K562 (cell line): ENCODE data around the gene VENTX. TPM values are rescaled to one million over a fixed set of nuclear protein-coding genes. Genes with fewer than 3 reads are reported as not detected.

ENCODE experiments used
- ATAC-seq: fragments of 200-7000 bp; cut with Tn5 transposase; 3 replicates; pipeline ENCODE4 v1.9.1; 2020; ENCODE audit warnings: moderate library complexity
- BruUV-seq: library from RNA; stranded (reverse); fragments of 400-500 nt; replicated peaks from 2 replicates; lab custom pipeline; 2021; lab: Mats Ljungman, UMichigan
- CTCF ChIA-PET: fragments of 300-600 bp; formaldehyde crosslinking; extraction: SDS; loops from one replicate; lab custom pipeline; 2021; ENCODE audit warnings: low intra/inter-chr PET ratio; lab: Yijun Ruan, JAX
- POLR2A ChIA-PET: fragments of 300-600, 350-650 bp; sonication (Branson Sonifier 250); formaldehyde crosslinking; extraction: SDS; loops from one replicate; lab custom pipeline; 2021; ENCODE audit warnings: antibody characterized with exemption, inconsistent platforms; lab: Yijun Ruan, JAX
- DNase-seq, 4 experiments: peaks; one replicate each; pipeline versions ENCODE4 v3.0.0 to v3.0.0-alpha.2; 2011 to 2018; ENCODE audit warnings: low spot score in 3 of 4, mixed read lengths in 3 of 4; ENCODE audit errors: extremely low read depth in 1 of 4
- FAIRE-seq: peaks from 2 replicates; lab custom pipeline; 2011; peaks lifted over from hg19 to GRCh38; lab: Jason Lieb, UNC
- H2AFZ ChIP-seq: 2 replicates; pipeline ENCODE4 v1.6.0; 2011; ENCODE audit warnings: low read depth, low read length, control low read depth, inconsistent platforms
- H3K27ac ChIP-seq: fragments of 200-600 bp; 3 replicates; pipeline ENCODE4 v1.8.0; 2011; ENCODE audit warnings: low read depth, mild to moderate bottlenecking, control low read depth, inconsistent platforms, low read length, moderate library complexity, mixed read lengths; ENCODE audit errors: extremely low read depth
- H3K27me3 ChIP-seq, 2 experiments: fragments of 300-600 bp in 1 of 2; 2 replicates in 1 of 2; 3 replicates in 1 of 2; pipeline versions ENCODE4 v1.6.0 to v1.8.0; 2011; ENCODE audit warnings: inconsistent platforms in 2 of 2, low read length in 2 of 2, mild to moderate bottlenecking in 1 of 2, mixed read lengths in 1 of 2, moderate library complexity in 1 of 2; ENCODE audit not compliant: control insufficient read depth in 2 of 2, insufficient read depth in 2 of 2
- H3K36me3 ChIP-seq: fragments of 300-600 bp; 3 replicates; pipeline ENCODE4 v1.8.0; 2011; ENCODE audit warnings: mild to moderate bottlenecking, low read length, inconsistent platforms; ENCODE audit not compliant: control insufficient read depth, insufficient read depth
- H3K4me1 ChIP-seq, 2 experiments: fragments of 200-600 bp in 1 of 2; replicated peaks in 1 of 2; 2 replicates in 1 of 2; 3 replicates in 1 of 2; pipeline versions ENCODE4 v1.5.1 to v1.8.0; 2011; ENCODE audit warnings: inconsistent platforms in 2 of 2, low read length in 2 of 2, mild to moderate bottlenecking in 1 of 2, mixed read lengths in 1 of 2, moderate library complexity in 1 of 2; ENCODE audit not compliant: control insufficient read depth in 2 of 2, insufficient read depth in 2 of 2
- H3K4me2 ChIP-seq: 2 replicates; pipeline ENCODE4 v1.6.1; 2011; ENCODE audit warnings: low read length, control low read depth, inconsistent platforms, mixed read lengths; ENCODE audit not compliant: insufficient read depth
- H3K4me3 ChIP-seq: fragments of 200-600 bp; sonication (generic), shearing (Covaris generic); 2 replicates; pipeline ENCODE4 v1.5.1; 2016; ENCODE audit warnings: control low read depth, inconsistent platforms
- H3K79me2 ChIP-seq: fragments of 200-600 bp; 3 replicates; pipeline ENCODE4 v1.8.0; 2011; ENCODE audit warnings: low read length, inconsistent platforms; ENCODE audit not compliant: control insufficient read depth, insufficient read depth
- H3K9ac ChIP-seq, 2 experiments: 2 replicates each; pipeline versions ENCODE4 v1.6.0 to v1.6.1; 2011; ENCODE audit warnings: low read depth in 2 of 2, low read length in 2 of 2, control low read depth in 1 of 2, inconsistent platforms in 1 of 2, mild to moderate bottlenecking in 1 of 2, mixed read lengths in 1 of 2; ENCODE audit not compliant: insufficient read depth in 1 of 2
- H3K9me1 ChIP-seq: one replicate; pipeline ENCODE4 v1.6.0; 2011; ENCODE audit warnings: inconsistent platforms, mild to moderate bottlenecking, low read length, moderate library complexity; ENCODE audit not compliant: control insufficient read depth, insufficient read depth
- H3K9me3 ChIP-seq: replicated peaks from 2 replicates; pipeline ENCODE4 v1.5.1; 2011; ENCODE audit warnings: low read depth, low read length, inconsistent platforms; ENCODE audit not compliant: control insufficient read depth, insufficient read depth
- H4K20me1 ChIP-seq: replicated peaks from 2 replicates; pipeline ENCODE4 v1.6.1; 2011; ENCODE audit warnings: low read length, inconsistent platforms, mixed read lengths; ENCODE audit not compliant: control insufficient read depth, insufficient read depth
- ARID2 ChIP-seq: fragments of 450-650 bp; IDR thresholded peaks from 2 replicates; pipeline ENCODE4 v1.6.1; 2017; ENCODE audit warnings: antibody characterized with exemption, mild to moderate bottlenecking
- ATF7 ChIP-seq: fragments of 450-650 bp; IDR thresholded peaks from 2 replicates; pipeline ENCODE4 v1.7.1; 2014; ENCODE audit warnings: mild to moderate bottlenecking, moderate library complexity
- GABPB2 ChIP-seq: fragments of 250-450 bp; sonication (Bioruptor Pico); conservative IDR thresholded peaks from 2 replicates; pipeline ENCODE4 v1.5.1; 2021; ENCODE audit warnings: mild to moderate bottlenecking
- GTF2F1 ChIP-seq: IDR thresholded peaks from 2 replicates; pipeline ENCODE4 v1.6.1; 2011; ENCODE audit warnings: low read depth, low read length, improper control_type of control experiment
- HDGF ChIP-seq: fragments of 450-650 bp; IDR thresholded peaks from 2 replicates; pipeline ENCODE4 v1.6.1; 2016
- PTTG1 ChIP-seq: fragments of 450-650 bp; IDR thresholded peaks from 2 replicates; pipeline ENCODE4 v1.6.1; 2016; ENCODE audit warnings: low read depth, mild to moderate bottlenecking, missing genetic modification characterization, missing compliant biosample characterization
- SRSF3 ChIP-seq: fragments of 200-400 bp; formaldehyde crosslinking; IDR thresholded peaks from 2 replicates; pipeline ENCODE4 v1.6.1; 2016; ENCODE audit warnings: mild to moderate bottlenecking, low read length, moderate library complexity; ENCODE audit not compliant: insufficient read depth
- TCF3 ChIP-seq: sonication (generic); formaldehyde crosslinking; IDR thresholded peaks from 2 replicates; pipeline ENCODE4 v1.4.0; 2020; ENCODE audit warnings: mild to moderate bottlenecking, missing genetic modification reagents
- ZBTB1 ChIP-seq: sonication (generic); formaldehyde crosslinking; IDR thresholded peaks from 2 replicates; pipeline ENCODE4 v1.8.1; 2023; ENCODE audit warnings: missing genetic modification reagents, low read depth, mild to moderate bottlenecking, borderline replicate concordance
- ZNF224 ChIP-seq: sonication (generic); formaldehyde crosslinking; IDR thresholded peaks from 2 replicates; pipeline ENCODE4 v1.8.0; 2022; ENCODE audit warnings: mild to moderate bottlenecking, missing genetic modification reagents
- ZNF444 ChIP-seq: fragments of 250-450 bp; sonication (Bioruptor Pico); IDR thresholded peaks from 2 replicates; pipeline ENCODE4 v1.4.0; 2020; ENCODE audit warnings: mild to moderate bottlenecking, moderate library complexity
- ZNF764 ChIP-seq: fragments of 250-450 bp; sonication (Bioruptor Pico); IDR thresholded peaks from 2 replicates; pipeline ENCODE4 v1.4.0; 2020; ENCODE audit warnings: low read depth, mild to moderate bottlenecking, moderate library complexity
- WGBS: fragments of 100-300 bp; shearing (Covaris generic); methylation state at CpG from one replicate; pipeline ENCODE4 v1.1.6; 2016; ENCODE audit warnings: low coverage, mixed read lengths; ENCODE audit not compliant: insufficient coverage; ENCODE audit errors: missing lambda C conversion rate; 5-methylcytosine and 5-hydroxymethylcytosine counted together
- in situ Hi-C: fragments of 300-500 bp; cut with MboI; formaldehyde crosslinking; loops from 4 replicates; pipeline ENCODE4 v1.15.0; 2018; ENCODE audit warnings: inconsistent platforms, mixed read lengths
- intact Hi-C: fragments of 100-400 bp; cut with micrococcal nuclease; formaldehyde crosslinking; loops from 2 replicates; pipeline ENCODE4 v1.14.2; 2022
- polyA plus RNA-seq, 8 experiments: library from polyadenylated mRNA; depleted of rRNA in 4 of 8; stranded (reverse) in 5 of 8; unstranded in 3 of 8; fragments of >200 nt; fragmentation: Nextera tagmentation in 2 of 8; fragmentation: Illumina TruSeq in 1 of 8; extraction: Ambion mirVana in 2 of 8; extraction: Trizol in 1 of 8; gene quantifications; 2 replicates each; pipeline versions ENCODE4 v1.2.1 to v1.2.3, GENCODE V29; 2011 to 2014; ENCODE audit warnings: inconsistent platforms in 1 of 8, missing spikeins in 1 of 8
- total RNA-seq, 7 experiments: library from RNA; depleted of rRNA in 6 of 7; stranded (reverse); fragments of >200 nt in 6 of 7; fragmentation: Illumina TruSeq in 2 of 7; extraction: Trizol in 2 of 7; gene quantifications; 2 replicates each; pipeline versions ENCODE4 v1.2.1 to v1.2.3, GENCODE V29; 2011 to 2021; ENCODE audit warnings: low replicate concordance in 1 of 7
- TF ChIP-seq, protein P1 (sequence below): sonication (generic); formaldehyde crosslinking; IDR thresholded peaks from 2 replicates; pipeline ENCODE4 v1.9.0; 2022; ENCODE audit warnings: mild to moderate bottlenecking, missing genetic modification reagents

Gene VENTX
- total and polyA plus RNA-seq, 9 of the 15 experiments (the other 6 are each of a cell fraction or from before 2014, with no cell fraction given) = 0.07 to 0.70 (median 0.20) TPM; not detected in 1

DNA sequence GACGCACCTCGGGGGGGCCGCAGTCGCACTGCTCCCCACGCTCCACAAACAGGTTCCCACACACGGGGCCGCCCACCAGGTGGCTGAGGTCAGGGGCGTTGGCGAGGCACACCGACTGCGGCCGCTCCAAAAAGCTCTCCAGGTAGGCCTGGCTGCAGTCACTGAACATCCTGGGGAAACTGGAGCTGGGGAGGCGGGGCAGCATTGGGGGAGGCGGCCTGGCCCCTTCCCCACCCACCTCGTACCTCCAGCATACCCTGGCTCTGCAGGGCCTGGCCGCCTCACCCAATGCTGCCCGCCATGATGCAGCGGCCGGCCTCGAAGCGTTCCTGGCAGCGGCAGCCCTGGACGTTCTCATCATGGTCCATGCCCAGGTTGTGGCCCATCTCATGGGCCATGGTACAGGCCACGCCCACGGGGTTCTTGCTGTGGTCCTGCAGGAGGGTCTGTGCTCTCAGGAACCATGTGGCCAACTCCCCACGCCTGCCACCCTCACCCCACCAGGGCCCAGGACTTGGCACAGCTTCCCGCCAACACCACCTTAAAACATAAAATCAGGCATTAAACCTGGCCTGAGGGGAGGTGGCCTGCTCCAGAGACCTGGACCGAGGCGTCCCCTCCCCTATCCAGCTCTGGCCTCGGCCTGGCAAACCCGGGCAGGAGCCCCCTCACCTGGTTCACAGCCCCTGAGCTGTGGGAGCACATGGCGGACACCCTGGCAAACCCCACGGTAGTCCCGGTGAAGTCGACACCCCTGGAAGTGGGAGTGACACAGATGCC lies 34.1 kb downstream of the VENTX start (continued):
- TF ChIP-seq ZNF224 (CRISPR knock-in tag) = no peak
- no peak for TF ChIP-seq TCF3 (CRISPR knock-in tag)

DNA sequence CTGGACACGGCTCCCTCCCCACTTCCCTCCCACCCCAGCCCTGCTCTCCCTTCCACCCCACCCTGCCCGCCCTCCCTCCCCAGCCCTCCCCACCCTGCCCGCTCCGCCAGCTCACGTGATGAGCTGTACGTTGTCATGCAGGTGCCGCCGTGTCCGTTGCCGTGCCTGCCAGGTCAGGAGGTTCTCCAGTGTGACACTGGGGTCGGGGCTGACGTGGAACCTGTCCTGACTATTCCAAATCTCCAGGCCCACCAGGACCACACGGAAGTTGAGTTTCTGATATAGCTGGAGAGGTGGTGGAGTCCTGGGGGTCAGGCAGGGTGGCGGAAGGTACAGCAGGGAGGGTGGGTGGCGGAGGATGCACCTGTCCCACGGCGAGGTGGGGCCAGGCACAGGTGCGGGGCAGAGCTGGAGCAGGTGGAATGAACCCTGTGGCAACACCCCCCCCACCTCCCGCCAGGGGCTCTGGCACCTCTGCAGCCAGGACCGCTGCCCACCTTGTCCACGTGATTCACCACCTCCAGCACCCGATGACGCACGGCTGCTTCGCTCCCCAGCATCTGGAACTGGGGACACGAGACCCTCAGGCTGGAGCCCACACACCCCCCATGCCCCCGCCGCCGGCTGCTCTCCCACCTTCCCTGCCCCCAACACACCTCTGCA lies 34.8 kb downstream of the VENTX start:
- TF ChIP-seq SRSF3 (no peak), ZNF444 (CRISPR knock-in tag) (no peak), GABPB2 (CRISPR knock-in tag) (no peak), PTTG1 (no peak), ZNF764 (no peak), ARID2 (no peak), ATF7 (no peak), GTF2F1 (no peak), ZBTB1 (CRISPR knock-in tag) (no peak), HDGF (no peak)
- TF ChIP-seq, protein P1, sequence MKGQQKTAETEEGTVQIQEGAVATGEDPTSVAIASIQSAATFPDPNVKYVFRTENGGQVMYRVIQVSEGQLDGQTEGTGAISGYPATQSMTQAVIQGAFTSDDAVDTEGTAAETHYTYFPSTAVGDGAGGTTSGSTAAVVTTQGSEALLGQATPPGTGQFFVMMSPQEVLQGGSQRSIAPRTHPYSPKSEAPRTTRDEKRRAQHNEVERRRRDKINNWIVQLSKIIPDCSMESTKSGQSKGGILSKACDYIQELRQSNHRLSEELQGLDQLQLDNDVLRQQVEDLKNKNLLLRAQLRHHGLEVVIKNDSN = no peak
- no peaks in the 10 kb centered on the region for H3K9me1 ChIP-seq
- ATAC-seq = no peak
- CTCF ChIA-PET = no interaction called here
- no peaks in the 10 kb centered on the region for H4K20me1 ChIP-seq
- H3K4me1 ChIP-seq = peaks cover 20 to 92% of the 10 kb centered on the region in 2 experiments
- FAIRE-seq = no peak
- no peak overlapping the region for H3K9ac ChIP-seq
- no peaks in the 10 kb centered on the region for H3K36me3 ChIP-seq
- H3K4me3 ChIP-seq = no peak overlapping the region
- no peak for DNase-seq
- no peak overlapping the region for H3K27ac ChIP-seq
- no peaks in the 10 kb centered on the region for H3K27me3 ChIP-seq
- in situ Hi-C loops (no loop called here), intact Hi-C loops (no loop called here)
- no TSS peak for BruUV-seq
- POLR2A ChIA-PET = no interaction called here
- 62% methylated on average over 4 of the region's 29 CpGs for WGBS
- no peak overlapping the region for H3K4me2 ChIP-seq
- no peaks in the 10 kb centered on the region for H3K9me3 ChIP-seq
- no peaks in the 10 kb centered on the region for H3K79me2 ChIP-seq
- H2AFZ ChIP-seq = no peak overlapping the region
